ENCODE data around the gene CRIM1.

GRCh38 chr2:36329746-36330472 is 25.7 kb upstream of the CRIM1 start:
- TF ChIP-seq, protein P1, sequence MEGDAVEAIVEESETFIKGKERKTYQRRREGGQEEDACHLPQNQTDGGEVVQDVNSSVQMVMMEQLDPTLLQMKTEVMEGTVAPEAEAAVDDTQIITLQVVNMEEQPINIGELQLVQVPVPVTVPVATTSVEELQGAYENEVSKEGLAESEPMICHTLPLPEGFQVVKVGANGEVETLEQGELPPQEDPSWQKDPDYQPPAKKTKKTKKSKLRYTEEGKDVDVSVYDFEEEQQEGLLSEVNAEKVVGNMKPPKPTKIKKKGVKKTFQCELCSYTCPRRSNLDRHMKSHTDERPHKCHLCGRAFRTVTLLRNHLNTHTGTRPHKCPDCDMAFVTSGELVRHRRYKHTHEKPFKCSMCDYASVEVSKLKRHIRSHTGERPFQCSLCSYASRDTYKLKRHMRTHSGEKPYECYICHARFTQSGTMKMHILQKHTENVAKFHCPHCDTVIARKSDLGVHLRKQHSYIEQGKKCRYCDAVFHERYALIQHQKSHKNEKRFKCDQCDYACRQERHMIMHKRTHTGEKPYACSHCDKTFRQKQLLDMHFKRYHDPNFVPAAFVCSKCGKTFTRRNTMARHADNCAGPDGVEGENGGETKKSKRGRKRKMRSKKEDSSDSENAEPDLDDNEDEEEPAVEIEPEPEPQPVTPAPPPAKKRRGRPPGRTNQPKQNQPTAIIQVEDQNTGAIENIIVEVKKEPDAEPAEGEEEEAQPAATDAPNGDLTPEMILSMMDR (conservative IDR thresholded peaks at IDR 0.05), result no peak
- TF ChIP-seq EZH2 (IDR thresholded peaks at IDR 0.05; ENCODE audit: low read depth), result no peak

Data from PC-9 (cell line).